HG03432 (cell line): ENCODE data around the gene PTGR1.
A peak's percentile ranks its signal among the peaks of the same experiment; 100 is the strongest.
"Not testable (repeated sequence)": the region's sequence is repeated elsewhere in the genome, so short reads cannot be mapped to it uniquely, and the experiment has no call there.

Experiments
- ATAC-seq: cut with Tn5 transposase; IDR thresholded peaks from one replicate; pipeline ENCODE4 v1.9.1; 2021; ENCODE audit warnings: mild to moderate bottlenecking, moderate library complexity; ENCODE audit not compliant: unreplicated experiment

The PTGR1 gene

GRCh38 chr9:111599092-111599954 is at the start of gene PTGR1:
TSS of gene PTGR1 (minus strand) at chr9:111599647. CDS start at chr9:111597422, 2,225 bp downstream.
- ATAC-seq: peak; percentile 40

GRCh38 chr9:111649016-111649415 is 49.6 kb upstream of the PTGR1 start:
- no peak for ATAC-seq

- ATAC-seq: no peak
Observed at GRCh38 chr9:111648066-111648465, 48.6 kb upstream of the PTGR1 start.

GRCh38 chr9:111646417-111646816 is 47.0 kb upstream of the PTGR1 start:
- ATAC-seq: no peak

- ATAC-seq: no peak
Observed at GRCh38 chr9:111645806-111646205, 46.4 kb upstream of the PTGR1 start.

GRCh38 chr9:111644195-111644772 is 44.8 kb upstream of the PTGR1 start:
- ATAC-seq: no peak

GRCh38 chr9:111637421-111637950 is 38.0 kb upstream of the PTGR1 start:
- no peak for ATAC-seq

GRCh38 chr9:111634860-111635259 is 35.4 kb upstream of the PTGR1 start:
- ATAC-seq: no peak

- no peak for ATAC-seq
Observed at GRCh38 chr9:111633389-111633736, 33.9 kb upstream of the PTGR1 start.

GRCh38 chr9:111632695-111633388 is 33.4 kb upstream of the PTGR1 start:
- ATAC-seq: no peak

- no peak for ATAC-seq
Observed at GRCh38 chr9:111632060-111632459, 32.6 kb upstream of the PTGR1 start.

- peak; percentile 98 for ATAC-seq
Observed at GRCh38 chr9:111631214-111631971, 31.9 kb upstream of the PTGR1 start, which contains the start of gene DNAJC25. TSS of gene DNAJC25 (plus strand) at chr9:111631334. CDS start at chr9:111631408, 74 bp downstream.

GRCh38 chr9:111630964-111631213 is 31.4 kb upstream of the PTGR1 start:
- no peak for ATAC-seq

- peak; percentile 28 for ATAC-seq
Observed at GRCh38 chr9:111630182-111630963, 30.9 kb upstream of the PTGR1 start.

GRCh38 chr9:111628411-111628810 is 29.0 kb upstream of the PTGR1 start:
- no peak for ATAC-seq

- ATAC-seq: no peak
Observed at GRCh38 chr9:111627260-111627963, 28.0 kb upstream of the PTGR1 start.

- ATAC-seq: no peak
Observed at GRCh38 chr9:111622626-111623025, 23.2 kb upstream of the PTGR1 start.

- peak; percentile 54 for ATAC-seq
Observed at GRCh38 chr9:111621895-111622480, 22.5 kb upstream of the PTGR1 start.

- not testable (repeated sequence) for ATAC-seq
Observed at GRCh38 chr9:111617349-111617748, 17.9 kb upstream of the PTGR1 start.
